Central memory CD8-positive, alpha-beta T cell (primary cell): Measurements from ENCODE around the gene CSRP1.
A peak's percentile ranks its signal among the peaks of the same experiment; 100 is the strongest.

Source experiments
- ATAC-seq: fragments of 150-1000 bp; cut with Tn5 transposase; replicated peaks from 2 replicates; pipeline ENCODE4 v1.10.0; 2022; ENCODE audit warnings: mild to moderate bottlenecking, moderate FRiP score, moderate number of reproducible peaks; ENCODE audit not compliant: poor library complexity, severe bottlenecking; ENCODE audit errors: extremely low read depth
- DNase-seq, 2 donors: peaks; one replicate each; pipeline ENCODE4 v3.0.0; 2021; ENCODE audit warnings: low spot score in 2 of 2
- H3K27ac Mint-ChIP-seq: one replicate; pipeline ENCODE4 v1.8.0; 2022; ENCODE audit warnings: low read depth, mild to moderate bottlenecking, moderate library complexity, mixed read lengths
- H3K27me3 Mint-ChIP-seq: one replicate; pipeline ENCODE4 v1.8.0; 2022; ENCODE audit warnings: mixed read lengths
- H3K36me3 Mint-ChIP-seq: one replicate; pipeline ENCODE4 v1.8.0; 2022; ENCODE audit warnings: mild to moderate bottlenecking, moderate library complexity, mixed read lengths; ENCODE audit not compliant: insufficient read depth
- H3K4me1 Mint-ChIP-seq: one replicate; pipeline ENCODE4 v1.8.0; 2022; ENCODE audit warnings: mixed read lengths
- H3K4me3 Mint-ChIP-seq: one replicate; pipeline ENCODE4 v1.8.0; 2022; ENCODE audit warnings: mild to moderate bottlenecking, moderate library complexity, mixed read lengths
- H3K9me3 Mint-ChIP-seq: one replicate; pipeline ENCODE4 v1.8.0; 2022; ENCODE audit warnings: mixed read lengths

The CSRP1 gene

DNA sequence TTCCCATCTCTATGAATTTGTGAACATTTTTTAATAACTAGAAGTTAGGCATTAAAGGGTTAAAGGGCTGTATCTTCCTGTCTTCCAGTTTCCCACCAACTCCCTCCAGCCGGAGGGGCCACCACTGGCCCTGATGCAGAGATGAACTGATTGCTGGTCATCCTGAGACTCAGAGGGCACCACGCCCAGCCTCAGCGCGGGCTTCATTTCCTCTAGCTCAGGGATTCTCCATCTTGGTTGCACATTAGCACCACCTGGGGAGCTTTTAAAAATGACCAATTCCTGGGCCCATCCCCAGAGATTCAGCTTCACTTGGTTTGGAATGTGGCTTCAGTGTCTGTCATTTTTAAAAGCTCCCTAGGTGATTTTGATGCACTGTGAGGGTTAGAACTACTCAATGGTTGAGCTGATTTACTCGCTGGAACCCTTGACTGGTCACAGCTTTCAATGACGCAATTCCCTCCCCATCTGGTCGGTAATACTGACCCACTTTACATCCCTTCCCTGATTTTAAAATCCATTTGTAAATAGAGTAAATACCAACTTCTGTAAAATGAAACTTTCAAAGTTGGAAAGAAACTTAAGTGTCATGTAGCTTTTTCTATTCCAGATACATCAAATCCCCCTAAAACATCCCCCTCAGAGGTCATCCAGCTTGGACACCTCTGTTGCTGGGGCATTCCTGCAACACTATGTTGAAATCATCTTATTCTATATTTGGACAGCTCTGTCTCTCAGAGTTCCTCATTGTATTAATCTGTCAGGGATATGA is 37.1 kb upstream of the CSRP1 start:
- no peak overlapping the region for H3K27ac Mint-ChIP-seq
- H3K27me3 Mint-ChIP-seq, result peaks cover 70% of the 10 kb centered on the region
- no peaks in the 10 kb centered on the region for H3K36me3 Mint-ChIP-seq
- no peaks in the 10 kb centered on the region for H3K9me3 Mint-ChIP-seq
- DNase-seq (no peak), ATAC-seq (no peak)
- no peak overlapping the region for H3K4me3 Mint-ChIP-seq
- H3K4me1 Mint-ChIP-seq, result peaks cover 15% of the 10 kb centered on the region

DNA sequence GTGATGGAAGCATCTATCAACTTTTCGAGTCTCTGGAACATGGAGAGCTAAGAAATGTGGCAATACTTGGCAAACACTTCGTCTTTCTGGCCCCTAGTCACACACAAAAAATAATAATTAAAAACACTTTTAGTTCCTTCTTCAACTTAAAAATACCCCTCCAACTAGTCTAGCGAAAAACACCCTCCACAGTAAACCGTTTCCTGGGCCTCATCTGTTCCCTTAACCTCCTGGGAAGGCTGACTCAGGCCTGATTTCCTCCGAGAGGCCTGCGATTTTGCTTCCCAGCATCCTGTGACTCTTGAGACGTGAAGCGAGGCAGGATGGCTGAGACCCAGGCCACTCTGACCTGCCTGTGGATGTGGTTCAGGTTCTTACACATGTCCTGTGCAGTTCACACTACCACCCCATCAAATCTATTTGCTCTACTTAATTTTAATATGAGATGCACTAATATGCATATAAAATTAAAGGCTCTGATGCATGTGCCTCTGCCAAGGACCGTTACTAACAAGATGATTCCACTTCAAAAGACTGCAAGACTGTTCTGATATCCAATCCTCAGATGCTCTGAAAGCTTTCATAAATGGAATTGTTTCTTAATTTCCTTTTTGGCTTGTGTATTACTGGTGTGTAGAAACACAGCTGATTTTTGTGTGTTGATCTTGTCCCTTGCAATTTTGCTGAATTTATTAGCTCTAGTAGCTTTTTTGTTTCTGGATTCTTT is 35.5 kb upstream of the CSRP1 start:
- Mint-ChIP-seq H3K9me3 (no peaks in the 10 kb centered on the region), H3K27me3 (peaks cover 84% of the 10 kb centered on the region), H3K4me1 (peaks cover 23% of the 10 kb centered on the region), H3K4me3 (no peak overlapping the region), H3K27ac (no peak overlapping the region), H3K36me3 (peaks cover 1% of the 10 kb centered on the region)
- ATAC-seq (no peak), DNase-seq (no peak)

DNA sequence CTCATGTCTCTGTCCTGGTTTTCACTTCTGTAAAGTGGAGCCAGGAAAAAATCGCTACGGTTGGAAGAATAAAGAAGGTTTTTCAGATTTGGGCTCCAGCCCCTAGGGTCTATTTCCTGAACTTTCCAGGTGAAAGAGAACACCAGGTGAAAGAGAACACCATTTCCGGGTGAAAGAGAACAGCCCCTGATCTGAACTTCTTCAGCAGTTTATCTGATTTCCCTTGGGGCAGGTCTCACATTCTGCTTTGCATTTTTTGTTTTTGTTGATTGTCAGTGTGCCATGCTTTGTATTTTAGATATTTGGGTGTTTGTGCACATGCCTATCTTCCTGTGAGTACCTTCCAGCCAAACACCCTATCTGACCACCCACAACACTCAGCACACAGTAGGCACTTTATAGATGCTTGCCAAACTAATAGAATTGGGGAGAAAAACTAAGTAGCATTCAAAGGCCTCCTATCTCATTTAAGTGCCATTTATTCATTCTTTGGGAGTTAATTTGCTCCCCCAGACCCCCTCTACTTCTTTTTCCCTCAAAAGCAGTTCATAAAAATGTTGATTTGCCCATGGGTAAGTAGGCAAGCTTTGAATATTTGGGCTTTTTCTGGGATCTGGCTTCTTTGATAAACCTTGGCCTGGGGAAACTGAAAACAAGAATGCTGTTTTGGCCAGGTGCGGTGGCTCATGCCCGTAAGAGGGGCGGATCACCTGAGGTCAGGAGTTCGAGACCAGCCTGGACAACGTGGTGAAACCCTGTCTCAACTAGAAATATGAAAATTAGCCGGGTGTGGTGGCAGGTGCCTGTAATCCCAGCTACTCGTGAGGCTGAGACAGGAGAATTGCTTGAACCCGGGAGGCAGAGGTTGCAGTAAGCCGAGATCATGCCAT is 34.2 kb upstream of the CSRP1 start:
- peaks cover 94% of the 10 kb centered on the region for H3K27me3 Mint-ChIP-seq

DNA sequence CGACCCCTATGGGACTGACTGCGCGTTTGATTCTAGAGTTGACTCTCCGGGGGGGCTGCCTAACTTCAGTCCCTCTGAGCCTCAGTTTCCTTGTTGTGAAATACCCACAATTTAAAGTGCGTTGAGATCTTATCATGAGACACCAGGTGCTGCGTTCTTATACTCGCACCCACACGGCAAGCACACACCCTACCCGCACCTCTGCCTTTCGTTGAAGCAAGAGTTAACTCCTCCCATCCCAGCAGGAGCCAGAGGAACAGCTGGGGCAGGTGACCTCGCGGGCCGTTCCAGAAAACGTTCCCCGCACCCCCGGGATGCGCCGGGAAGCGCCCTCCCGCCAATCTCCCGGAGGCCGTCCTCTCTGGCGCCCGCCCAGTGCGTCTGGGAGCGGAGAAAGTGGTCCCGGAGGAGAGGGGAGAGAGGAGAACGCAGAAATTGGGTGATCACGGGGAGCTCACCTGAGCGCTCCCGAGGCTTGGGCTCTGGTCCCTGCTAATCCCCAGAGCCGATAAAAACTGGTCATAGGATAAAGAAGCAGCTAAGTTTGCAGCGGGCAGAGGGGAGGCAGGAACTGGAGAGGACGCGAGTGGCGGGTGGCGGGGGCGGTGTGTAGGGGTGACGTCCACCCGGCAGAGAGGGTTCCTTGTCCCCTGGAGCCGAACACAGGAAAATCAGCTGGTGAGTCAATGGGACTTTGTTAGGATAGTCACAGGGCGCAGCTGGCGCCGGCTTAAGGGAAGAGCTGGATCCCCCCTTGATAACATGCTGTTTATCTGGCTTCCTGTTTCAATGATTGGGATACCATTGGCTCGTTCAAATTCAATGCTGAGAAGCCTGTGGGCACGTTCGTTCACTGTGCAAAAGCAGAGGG is 32.9 kb upstream of the CSRP1 start:
- no peak overlapping the region for H3K27ac Mint-ChIP-seq
- no peak for ATAC-seq
- no peak for DNase-seq
- H3K9me3 Mint-ChIP-seq, result no peaks in the 10 kb centered on the region
- peaks cover 18% of the 10 kb centered on the region for H3K4me1 Mint-ChIP-seq
- H3K4me3 Mint-ChIP-seq, result peak overlapping the region; percentile 49
- peaks cover 1% of the 10 kb centered on the region for H3K36me3 Mint-ChIP-seq
- peaks cover 86% of the 10 kb centered on the region for H3K27me3 Mint-ChIP-seq

More for the DNA sequence above, 34.2 kb upstream of the CSRP1 start:
- peaks cover 1% of the 10 kb centered on the region for H3K36me3 Mint-ChIP-seq
- ATAC-seq (no peak), DNase-seq (no peak)
- H3K4me3 Mint-ChIP-seq, result no peak overlapping the region
- H3K9me3 Mint-ChIP-seq, result no peaks in the 10 kb centered on the region
- no peak overlapping the region for H3K27ac Mint-ChIP-seq
- peaks cover 20% of the 10 kb centered on the region for H3K4me1 Mint-ChIP-seq

DNA sequence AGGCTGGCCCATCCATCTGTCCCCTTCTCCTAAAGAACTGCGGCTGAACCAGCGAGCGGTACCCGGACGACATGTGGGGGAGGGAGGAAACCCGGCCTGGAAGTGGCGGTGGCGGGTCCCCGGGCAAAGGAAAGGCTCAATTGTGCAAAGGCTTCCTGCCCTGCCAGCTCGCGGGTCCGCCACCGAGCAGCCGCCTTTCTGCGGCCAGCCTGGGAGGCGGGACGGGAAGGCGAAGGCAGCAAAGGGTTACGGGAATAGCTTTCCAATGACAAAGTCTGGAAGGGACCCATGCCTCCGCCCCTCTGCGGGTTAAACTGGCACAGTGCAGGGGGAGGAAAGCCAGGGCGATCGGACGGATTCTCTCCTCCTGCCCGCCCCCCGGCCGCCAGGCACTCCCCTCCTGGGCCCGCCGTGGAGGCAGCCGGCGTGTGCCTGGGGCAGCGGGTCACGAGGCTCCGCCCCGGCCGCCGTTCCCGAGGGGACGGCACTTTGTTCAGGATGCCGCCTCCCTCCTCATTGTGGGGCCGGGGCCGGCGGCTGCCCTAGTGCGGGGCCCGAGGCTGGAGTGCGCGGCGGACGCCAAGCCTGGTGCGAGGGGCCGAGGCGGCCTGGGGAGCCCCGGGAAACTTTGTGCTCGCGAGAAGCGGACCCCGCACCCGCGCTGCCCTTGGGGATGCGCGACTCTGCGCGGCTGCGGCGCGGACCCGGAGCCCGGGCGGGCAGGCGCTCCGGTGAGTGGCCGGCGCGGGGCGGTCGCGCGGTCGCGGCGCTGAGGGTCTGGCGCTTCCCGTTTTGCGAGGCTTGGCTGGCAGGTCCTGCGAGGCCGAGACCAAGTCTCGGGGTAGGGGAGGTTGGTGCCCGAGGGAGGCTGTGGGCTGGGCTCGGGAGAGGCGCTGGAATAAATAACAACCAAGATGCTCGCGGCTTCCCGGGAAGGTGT is 32.0 kb upstream of the CSRP1 start, which contains the start of gene NAV1:
NAV1 (plus strand) TSS at position 516 of the 940 bp plus-strand sequence. CDS start 83,758 bp downstream, outside the sequence.
- no peak for DNase-seq
- Mint-ChIP-seq H3K36me3 (peaks cover 1% of the 10 kb centered on the region), H3K4me1 (peaks cover 18% of the 10 kb centered on the region), H3K27ac (no peak within 1 kb of the TSS), H3K4me3 (peak within 1 kb of the TSS; percentile 78), H3K9me3 (no peaks in the 10 kb centered on the region), H3K27me3 (peaks cover 76% of the 10 kb centered on the region)
- ATAC-seq, result no peak

DNA sequence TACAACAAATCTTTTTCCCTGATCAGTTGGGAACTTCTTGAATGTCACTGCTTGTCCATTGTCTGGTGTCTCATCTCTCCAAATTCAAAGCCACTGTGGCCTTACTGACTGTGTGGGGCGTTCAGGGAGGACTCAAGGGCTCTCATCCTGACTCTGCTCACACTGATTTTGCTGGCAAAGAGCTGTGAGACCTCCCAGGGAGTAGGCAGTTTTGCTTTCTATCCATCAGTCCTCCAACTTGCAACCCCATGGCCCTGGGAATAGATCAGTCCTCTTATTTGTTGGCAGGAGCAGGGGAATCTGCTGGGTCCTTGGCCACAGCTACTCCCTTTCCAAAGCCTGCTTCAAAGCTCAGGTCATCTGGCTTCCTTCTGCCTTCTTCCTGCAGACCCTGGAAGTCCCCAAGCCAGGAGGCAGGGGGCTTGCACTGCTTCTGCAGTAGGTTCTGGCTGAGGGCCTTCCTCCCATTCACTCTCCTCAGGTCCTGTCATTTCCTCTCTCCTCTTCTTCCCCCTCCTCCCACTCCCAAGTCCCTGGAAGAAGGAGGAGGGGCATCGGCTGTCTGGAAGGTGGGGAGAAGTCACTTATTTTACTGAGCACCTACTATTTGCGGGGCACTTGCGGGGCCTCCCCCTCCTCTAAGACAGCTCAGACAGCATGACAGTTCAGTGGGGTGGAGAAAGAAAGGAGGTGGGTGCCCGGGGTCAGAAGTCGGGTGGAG is 31.1 kb upstream of the CSRP1 start:
- DNase-seq, result no peak

DNA sequence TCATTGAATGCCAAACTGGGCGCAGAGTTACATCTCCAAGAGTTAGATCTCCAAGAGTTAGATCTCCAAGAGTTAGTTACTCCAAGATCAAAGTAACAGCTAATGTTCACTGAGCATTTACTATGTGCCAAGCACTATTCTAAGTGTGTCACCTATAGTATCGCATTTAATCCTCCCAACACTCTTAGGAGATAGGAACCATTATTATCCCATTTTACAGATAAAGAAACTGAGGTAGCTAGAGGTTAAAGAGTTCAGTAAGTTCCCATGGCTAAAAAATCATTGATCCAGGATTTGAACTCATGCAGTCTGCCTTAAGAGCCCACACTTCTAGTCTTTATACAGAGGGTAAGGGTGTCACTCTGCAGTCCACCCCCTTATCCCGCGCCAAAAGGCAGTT is 30.5 kb upstream of the CSRP1 start:
- no peak for DNase-seq
- peaks cover 18% of the 10 kb centered on the region for H3K4me1 Mint-ChIP-seq
- no peaks in the 10 kb centered on the region for H3K9me3 Mint-ChIP-seq
- peaks cover 69% of the 10 kb centered on the region for H3K27me3 Mint-ChIP-seq
- no peak for ATAC-seq
- H3K36me3 Mint-ChIP-seq, result peaks cover 1% of the 10 kb centered on the region
- no peak overlapping the region for H3K4me3 Mint-ChIP-seq
- H3K27ac Mint-ChIP-seq, result no peak overlapping the region

More for the DNA sequence above, 31.1 kb upstream of the CSRP1 start:
- no peak overlapping the region for H3K27ac Mint-ChIP-seq
- peaks cover 18% of the 10 kb centered on the region for H3K4me1 Mint-ChIP-seq
- H3K27me3 Mint-ChIP-seq, result peaks cover 69% of the 10 kb centered on the region
- no peak for ATAC-seq
- peak overlapping the region; percentile 78 for H3K4me3 Mint-ChIP-seq
- H3K9me3 Mint-ChIP-seq, result no peaks in the 10 kb centered on the region
- peaks cover 1% of the 10 kb centered on the region for H3K36me3 Mint-ChIP-seq

DNA sequence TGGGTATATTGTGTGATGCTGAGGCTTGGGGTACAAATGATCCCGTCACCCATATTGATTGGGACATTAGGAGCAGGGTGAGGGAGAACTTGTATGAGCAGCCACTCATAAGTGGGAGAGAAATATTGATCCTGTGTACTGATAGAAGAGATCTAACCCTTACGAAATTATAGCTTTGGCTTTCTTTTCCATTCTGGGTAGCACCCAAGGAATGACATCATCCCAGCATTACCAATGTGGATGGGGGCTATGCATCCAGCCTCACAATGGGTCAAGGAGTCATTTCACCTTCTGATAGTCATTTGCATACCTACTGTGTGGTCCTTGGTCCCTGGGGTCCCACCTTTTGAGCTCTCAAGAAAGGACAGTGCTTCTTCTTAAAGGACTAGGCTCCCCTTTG is 30.1 kb upstream of the CSRP1 start:
- H3K27ac Mint-ChIP-seq, result no peak overlapping the region
- H3K36me3 Mint-ChIP-seq, result peaks cover 1% of the 10 kb centered on the region
- no peak for ATAC-seq
- peaks cover 68% of the 10 kb centered on the region for H3K27me3 Mint-ChIP-seq
- DNase-seq, result no peak
- H3K4me3 Mint-ChIP-seq, result no peak overlapping the region
- H3K9me3 Mint-ChIP-seq, result no peaks in the 10 kb centered on the region
- H3K4me1 Mint-ChIP-seq, result peaks cover 18% of the 10 kb centered on the region

DNA sequence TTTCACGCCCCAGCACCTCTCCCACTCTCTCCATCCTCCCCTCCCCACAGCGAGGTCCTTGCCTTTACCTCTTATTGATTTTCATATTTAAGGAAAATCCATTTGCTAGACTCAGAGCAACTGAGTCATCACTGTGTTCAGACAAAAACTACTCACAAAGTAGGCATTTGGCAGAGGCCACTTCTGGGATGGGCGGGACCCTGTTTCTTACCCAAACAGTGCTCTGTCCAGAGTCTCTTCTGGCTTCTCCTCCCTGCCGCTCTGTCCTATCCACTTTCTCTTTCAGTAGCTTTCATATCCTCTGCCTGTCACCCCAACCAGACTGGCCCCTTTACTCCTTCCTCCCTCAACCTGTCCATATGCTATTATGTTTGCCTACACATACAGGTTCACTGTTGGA is 29.6 kb upstream of the CSRP1 start:
- Mint-ChIP-seq H3K4me3 (no peak overlapping the region), H3K36me3 (peaks cover 1% of the 10 kb centered on the region), H3K9me3 (no peaks in the 10 kb centered on the region), H3K4me1 (peaks cover 18% of the 10 kb centered on the region), H3K27me3 (peaks cover 64% of the 10 kb centered on the region), H3K27ac (no peak overlapping the region)
- no peak for ATAC-seq
- DNase-seq, result no peak

DNA sequence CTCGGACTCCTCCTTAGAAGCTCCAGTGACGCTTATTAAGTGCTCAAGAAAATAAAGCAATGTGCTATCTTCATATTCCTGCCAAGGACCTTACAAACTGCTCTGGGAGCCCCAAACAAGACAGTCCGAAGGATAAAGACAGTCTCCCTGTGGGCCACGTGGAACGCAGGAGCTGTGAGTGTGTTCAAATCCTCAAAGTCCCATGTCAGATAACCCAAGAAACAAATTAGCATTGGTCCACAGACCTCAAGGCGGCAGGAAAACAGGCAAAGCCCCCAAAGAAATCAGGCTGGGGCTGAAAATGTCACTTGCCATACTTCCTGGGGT is 29.0 kb upstream of the CSRP1 start:
- H3K9me3 Mint-ChIP-seq, result no peaks in the 10 kb centered on the region

More for the DNA sequence above, 29.0 kb upstream of the CSRP1 start:
- Mint-ChIP-seq H3K36me3 (peaks cover 1% of the 10 kb centered on the region), H3K4me3 (no peak overlapping the region), H3K27me3 (peaks cover 57% of the 10 kb centered on the region), H3K4me1 (peaks cover 18% of the 10 kb centered on the region), H3K27ac (no peak overlapping the region)
- no peak for DNase-seq
- no peak for ATAC-seq
